Stimulated activated CD4-positive, alpha-beta T cell treated with anti-CD3 and anti-CD28 coated beads, Interleukin-12 subunit alpha, Interleukin-12 subunit beta, amount 100 ng/mL, for 24 hours (primary cell): ENCODE results near the gene PPFIA4.

Source experiments
- DNase-seq, 2 experiments: peaks; one replicate each; pipeline ENCODE4 v3.0.0-alpha.2; 2020; ENCODE audit warnings: low read depth in 2 of 2

PPFIA4 gene

DNA sequence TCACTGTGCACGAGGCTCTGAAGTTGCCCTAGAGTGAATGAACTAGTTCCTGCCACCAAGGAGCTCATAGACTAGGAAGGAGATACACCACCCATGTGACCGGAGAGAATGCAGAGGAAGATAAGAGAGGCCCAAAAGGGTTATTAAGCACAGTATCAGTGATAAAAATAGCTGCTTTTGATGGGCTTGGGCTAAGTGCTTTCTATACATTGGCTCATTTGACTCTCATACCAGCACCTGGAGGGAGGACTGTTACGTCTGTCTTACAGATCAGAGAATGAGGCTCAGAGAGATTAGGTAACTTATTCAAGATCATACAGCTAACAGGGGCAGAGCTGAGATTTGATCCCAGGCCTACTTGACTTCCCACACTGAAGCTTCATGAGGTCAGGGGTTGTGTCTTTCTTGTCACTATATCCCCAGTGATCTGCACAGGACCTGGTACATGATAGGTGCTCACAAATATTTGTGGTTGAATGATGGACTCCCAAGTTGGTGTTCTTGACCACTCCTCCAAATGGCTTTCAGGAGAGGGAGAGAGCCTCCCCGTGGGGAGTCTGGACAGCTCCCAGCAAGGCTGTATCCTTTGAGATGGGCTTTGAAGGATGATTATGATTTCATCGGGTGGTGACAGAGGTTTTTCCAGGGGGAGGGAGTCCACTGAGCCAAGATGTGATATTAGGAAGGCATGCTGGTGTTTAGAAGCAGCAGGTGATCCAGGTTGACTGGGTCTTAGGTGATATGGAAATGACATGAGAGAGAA, 14.4 kb downstream of the PPFIA4 start:
- no peak for DNase-seq

DNA sequence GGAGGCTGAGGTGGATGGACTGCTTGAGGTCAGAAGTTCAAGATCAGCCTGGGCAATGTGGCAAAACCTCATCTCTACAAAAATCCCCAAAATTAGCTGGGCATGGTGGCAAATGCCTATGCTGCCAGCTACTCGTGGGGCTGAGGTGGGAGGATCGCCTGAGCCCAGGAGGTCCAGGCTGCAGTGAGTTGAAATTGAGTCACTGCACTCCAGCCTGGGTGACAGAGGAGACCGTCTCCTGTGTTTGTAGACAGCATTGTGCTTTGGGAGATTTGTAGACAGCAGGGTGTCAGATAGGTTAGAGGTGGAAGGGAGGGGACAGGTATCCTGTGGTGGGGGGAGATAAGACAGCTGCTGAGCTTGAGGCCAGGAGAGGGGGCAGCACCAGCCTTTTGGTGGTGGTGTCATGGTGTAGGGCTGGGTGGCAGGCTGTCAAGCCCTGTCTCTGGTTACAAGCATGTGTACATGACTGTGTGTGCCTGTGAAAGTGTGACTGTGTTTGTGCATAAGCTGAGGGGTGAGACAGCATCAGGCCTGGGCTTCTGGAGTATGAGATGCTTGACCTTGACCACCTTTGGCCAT, 15.2 kb downstream of the PPFIA4 start:
- no peak for DNase-seq

DNA sequence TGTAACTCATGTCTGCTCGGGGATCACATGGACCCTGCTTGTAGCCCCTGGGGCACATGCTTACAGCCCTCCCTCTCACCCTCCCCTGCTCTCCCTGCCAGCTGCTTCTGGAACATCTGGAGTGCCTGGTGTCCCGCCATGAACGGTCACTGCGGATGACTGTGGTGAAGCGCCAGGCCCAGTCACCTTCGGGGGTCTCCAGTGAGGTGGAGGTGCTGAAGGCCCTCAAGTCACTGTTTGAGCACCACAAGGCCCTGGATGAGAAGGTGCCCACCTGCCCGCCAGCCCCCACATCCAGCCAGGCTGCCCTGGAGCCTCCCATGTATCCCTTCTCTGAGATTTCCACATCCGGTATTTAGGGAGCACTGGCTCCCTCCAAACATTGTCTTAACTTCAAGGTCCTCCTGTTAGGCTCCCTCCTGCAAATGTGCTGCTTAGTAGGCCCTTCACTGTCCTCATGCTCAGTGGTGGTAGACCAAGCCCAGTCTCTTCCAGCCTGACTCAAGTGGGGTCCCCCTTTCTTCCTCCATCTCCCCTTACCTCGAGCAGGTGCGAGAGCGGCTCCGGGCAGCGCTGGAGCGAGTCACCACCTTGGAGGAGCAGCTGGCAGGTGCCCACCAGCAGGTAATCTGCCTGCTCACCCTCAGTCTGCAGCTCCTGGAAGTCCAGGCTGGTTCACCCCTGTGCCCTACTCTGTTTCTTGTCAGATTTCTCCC, 17.7 kb downstream of the PPFIA4 start:
- no peak for DNase-seq

DNA sequence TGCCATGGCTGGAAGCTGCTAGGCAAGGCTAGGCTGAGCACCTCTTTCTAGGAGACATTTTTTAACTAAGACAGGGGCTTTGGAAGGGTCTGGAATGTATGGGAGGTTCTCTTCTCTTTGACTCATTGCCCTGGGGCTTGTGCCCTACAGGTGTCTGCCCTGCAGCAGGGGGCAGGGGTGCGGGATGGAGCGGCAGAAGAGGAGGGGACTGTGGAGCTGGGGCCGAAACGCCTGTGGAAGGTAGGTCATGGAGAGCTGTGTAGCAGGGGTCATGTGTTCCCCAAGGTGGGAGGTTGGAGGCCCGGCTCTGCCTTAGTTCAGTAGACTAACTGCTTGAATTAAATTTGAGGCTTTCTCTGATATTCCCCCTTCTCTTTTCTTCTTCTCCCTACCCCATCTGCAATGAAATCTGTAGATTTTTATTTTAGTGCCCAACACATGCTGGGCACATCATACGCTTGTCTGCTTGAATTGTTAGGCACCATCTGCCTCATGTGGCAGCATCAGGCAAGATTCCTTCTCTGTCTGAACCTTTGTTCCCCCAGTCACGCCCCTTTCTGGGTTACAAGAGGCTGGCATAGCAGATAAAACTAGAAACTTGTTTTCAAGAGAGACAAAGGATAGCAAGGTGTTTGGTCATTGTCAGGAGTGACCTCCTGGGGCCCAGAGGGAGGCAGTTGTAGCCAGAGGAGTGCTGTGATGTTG, 18.4 kb downstream of the PPFIA4 start:
- DNase-seq: no peak

DNA sequence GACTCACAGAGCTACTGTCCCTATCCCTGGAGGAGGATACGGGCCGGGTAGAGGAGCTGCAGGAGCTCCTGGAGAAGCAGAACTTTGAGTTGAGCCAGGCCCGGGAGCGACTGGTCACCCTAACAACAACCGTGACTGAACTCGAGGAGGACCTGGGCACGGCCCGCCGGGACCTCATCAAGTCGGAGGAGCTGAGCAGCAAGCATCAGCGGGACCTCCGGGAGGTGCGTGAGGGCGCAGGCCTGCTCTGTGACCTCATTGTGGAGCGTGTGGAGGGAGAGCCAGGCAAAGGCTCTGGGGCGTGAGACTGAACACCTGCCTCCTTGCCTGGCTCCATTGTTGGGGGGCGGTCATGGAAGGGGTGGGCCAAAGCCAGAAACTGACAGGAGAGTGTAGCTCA, 19.0 kb downstream of the PPFIA4 start:
- no peak for DNase-seq

DNA sequence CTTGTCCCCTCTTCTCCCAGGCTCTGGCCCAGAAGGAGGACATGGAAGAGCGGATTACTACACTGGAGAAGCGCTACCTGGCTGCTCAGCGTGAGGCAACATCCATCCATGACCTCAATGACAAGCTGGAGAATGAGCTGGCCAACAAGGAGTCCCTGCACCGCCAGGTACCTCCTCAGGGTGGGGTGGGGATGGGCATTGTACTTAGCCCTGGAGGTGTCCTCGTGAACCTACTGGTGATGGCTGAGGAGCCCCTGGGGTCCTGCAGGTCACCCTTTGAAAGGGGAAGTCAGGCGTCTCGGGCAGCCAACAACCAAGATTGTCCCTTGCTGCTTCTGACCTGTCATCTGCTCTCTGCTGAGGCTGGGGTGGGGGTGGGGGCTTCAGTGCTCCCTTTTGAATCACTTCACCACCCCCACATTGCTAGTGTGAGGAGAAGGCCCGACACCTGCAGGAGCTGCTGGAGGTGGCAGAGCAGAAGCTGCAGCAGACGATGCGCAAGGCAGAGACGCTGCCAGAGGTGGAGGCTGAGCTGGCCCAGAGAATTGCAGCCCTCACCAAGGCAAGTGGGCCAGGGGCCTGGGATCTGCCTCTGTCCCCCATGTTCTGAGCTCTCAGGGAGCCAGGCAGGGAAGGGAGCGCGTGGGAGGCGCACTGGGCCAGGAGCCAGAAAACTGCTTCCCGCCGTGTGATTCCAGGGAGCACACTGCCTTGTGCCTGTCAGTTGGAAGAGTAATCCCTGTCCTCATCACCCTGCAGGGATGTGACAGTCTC, 19.7 kb downstream of the PPFIA4 start:
- no peak for DNase-seq

DNA sequence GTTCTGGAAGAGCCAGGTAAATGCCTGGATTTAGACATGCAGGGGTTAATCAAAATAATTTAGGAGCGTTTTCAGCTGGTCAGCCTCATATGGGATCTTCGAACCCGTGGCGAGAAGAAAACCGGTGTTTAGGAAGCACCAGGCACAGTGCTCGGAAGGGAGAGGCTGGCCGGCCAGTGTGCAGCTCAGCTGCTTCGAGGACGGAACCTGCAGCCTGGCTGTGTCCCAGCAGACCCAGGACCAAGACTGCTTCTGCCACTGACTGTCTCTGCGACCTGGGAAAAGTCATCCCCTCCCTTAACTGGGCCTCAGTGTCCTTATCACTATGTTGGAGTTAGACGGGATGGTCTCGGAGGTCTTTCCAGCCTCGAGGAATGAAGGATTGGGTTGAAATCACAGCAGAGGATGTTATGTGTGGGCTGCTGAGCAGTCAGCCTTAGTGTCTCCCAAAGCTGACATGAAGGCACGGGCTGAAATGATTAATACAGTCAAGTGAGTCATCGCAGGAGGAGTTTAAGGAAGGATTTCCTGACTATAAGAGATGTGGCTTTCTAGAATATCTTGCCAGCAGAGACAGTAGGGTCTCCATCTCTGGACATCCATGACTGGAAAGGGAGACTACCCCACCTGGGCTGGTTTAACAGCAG, 20.8 kb downstream of the PPFIA4 start:
- DNase-seq: no peak

DNA sequence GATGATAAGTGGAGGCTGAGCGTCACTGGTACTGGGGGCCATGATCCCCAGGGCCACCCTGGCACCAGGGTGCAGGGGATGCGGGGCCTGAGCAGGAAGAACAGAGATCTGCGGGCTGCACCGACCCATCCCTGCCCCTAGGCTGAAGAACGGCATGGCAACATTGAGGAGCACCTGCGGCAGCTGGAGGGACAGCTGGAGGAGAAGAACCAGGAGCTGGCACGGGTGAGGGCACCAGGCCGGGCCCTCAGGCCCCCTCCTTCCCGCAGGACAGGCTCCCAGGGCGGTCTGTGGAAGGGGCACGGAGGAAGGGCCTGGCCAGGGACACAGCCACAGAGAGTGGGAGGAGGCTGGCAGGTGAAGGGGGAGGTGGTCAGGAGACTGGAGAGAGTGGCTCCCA, 21.8 kb downstream of the PPFIA4 start:
- no peak for DNase-seq

DNA sequence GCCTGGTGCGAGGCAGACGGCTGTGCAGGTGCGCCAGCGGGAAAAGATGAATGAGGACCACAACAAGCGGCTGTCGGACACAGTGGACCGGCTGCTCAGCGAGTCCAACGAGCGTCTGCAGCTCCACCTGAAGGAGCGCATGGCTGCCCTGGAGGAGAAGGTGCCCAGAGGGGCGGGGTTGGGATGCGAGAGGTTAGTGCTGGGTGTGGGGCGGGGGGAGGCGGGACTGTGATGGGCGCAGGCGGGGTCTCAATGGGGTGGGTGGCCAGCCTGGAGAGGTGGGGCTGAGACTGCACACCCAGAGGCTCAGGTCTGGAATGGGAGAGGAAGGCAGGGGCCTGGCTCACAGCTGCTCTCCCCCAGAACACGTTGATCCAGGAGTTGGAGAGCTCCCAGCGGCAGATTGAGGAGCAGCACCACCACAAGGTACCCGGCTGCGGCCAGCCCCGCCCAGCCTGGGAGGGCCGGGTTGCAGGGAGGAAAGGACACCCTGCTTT, 22.3 kb downstream of the PPFIA4 start:
- DNase-seq: no peak

DNA sequence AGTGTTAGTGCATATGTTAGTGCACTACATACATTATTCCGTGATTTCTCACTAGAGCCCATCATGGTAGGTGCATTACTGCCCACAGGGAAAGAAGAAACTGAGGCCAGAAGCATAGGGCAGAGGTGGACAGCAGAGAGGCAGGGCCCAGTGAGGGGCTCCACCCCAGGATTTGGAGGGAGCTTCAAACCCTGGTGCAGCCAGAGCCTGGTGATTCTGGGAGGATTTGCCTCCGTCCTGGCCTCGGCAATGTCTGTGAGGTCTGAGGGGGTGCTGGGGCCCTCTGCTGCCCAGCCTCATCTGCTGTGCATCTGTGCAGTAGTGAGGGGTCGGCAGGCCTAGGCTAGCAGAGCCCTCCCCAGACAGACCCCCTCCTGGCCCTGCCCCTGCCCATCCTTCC, 22.8 kb downstream of the PPFIA4 start:
- no peak for DNase-seq

DNA sequence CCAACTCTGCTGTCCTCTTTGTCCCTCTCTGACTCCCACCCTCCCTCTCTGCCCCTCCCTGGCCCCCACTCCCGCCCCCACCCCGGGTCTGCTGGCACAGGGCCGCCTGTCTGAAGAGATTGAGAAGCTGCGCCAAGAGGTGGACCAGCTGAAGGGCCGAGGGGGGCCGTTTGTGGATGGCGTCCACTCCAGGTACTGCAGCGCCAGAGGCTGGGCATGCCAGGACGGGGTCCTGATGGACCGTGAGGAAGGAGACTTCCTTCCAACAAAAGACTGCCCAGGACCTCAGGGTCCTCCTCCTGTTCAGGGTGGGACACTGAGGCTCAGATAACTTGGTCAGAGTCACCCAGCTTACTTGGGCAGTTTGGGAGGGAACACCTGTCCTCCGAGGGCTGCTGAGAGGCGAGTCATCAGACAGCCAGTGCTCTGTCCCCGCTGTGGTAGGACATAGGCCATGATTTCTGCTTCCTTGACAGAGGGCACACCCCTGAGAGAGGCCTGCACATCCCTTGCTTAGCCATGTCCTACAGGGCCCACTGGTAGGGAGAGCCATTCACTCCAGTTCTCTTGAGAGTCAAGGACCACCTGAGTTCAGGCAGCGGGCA, 23.4 kb downstream of the PPFIA4 start:
- DNase-seq: no peak

DNA sequence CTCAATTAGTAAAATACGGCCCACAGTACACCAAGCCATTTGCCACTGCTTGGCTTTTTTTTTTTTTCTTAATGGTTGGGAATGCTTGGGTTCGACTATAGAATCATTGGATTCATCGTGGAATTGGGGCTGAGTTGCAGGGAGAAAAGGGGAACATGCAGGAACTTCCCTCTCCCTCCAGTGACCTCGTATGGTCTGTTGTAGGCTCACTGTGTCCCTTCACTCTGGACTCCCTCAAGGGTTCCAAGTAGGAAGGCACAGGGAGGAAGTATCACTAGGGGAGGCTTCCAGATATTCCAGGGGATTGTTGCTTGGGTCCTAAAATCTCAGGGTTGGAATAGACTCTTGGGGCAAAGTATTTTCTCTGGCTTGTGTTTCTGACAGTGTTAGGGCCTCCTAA, 24.5 kb downstream of the PPFIA4 start:
- DNase-seq: no peak

DNA sequence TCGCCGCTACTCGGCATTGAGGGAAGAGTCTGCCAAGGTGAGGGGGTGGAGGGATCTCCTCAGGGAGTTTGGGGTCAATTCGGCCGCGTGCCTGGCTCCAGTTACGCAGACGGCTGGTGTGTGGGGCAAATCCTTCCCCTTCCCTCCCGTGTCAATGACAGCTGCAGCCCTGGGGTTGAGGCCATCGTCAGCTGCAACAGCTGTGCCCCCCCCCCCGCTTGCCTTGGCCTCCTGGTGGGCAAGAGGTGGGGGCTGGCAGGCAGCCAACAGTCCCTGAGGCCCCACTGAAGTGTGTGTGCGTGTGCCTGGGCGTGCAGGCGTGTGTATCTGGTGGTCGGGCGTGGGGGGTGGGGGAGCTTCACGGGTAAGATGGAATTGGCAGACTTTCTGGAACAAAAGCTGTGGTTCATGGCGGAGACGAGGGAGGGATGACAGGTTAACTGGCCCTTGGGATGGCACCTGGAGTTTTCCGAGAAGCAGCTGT, 25.6 kb downstream of the PPFIA4 start:
- no peak for DNase-seq

DNA sequence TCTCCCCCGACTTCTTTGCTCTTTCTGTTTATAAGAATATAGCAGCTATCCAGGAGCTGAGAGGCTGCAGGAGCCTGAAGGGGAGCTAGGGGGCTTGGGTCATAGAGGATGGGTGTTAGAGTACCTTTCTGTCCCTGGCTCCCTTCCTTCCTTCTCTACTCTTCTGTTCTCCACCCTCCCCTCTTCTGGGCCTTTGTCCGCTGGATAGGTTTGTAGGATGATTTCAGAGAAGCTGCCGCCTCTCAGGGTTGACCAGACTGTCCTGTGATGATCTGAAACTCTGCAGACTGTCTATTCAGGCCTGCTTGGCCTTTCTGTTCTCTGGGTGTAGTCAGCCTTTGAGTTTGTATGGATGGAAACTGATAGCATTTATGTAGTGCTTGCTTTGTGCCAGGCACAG, 26.3 kb downstream of the PPFIA4 start:
- no peak for DNase-seq

DNA sequence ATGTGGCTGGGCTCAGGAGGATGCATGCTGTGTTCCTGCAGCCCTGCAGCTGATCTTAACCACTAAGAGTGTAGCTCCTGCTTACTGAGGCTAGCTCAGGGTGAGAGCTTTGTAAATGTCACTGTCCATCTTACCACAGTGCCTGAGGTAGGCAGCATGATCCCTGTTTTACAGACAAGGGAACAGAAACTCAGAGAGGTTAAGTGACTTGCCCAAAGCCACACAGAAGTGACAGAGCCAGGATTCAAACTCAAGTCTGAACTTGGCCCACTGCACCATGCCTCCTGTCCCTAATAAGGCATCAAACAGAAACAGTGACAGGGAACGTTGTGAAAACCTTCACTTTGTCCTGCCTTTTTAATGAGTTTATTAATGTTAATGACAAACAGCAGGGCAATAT, 27.9 kb downstream of the PPFIA4 start:
- no peak for DNase-seq

DNA sequence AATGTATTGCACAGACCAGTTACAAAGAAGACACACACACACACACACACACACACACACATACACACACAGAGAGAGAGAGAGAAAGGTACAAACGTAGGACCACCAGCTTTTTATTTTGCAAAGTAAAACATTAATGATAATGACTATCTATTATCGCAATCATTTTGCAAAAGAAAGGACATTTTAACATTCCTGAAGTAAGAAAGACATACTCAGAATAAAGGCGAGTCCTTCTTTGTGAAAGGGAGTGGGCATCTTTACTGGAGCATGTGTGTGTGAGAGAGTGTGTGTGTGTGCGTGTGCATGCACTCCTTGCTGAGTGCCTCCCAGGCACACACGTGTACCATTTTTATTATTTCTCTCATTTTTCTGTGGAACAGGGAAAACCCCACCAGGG, 28.4 kb downstream of the PPFIA4 start:
- DNase-seq: no peak

DNA sequence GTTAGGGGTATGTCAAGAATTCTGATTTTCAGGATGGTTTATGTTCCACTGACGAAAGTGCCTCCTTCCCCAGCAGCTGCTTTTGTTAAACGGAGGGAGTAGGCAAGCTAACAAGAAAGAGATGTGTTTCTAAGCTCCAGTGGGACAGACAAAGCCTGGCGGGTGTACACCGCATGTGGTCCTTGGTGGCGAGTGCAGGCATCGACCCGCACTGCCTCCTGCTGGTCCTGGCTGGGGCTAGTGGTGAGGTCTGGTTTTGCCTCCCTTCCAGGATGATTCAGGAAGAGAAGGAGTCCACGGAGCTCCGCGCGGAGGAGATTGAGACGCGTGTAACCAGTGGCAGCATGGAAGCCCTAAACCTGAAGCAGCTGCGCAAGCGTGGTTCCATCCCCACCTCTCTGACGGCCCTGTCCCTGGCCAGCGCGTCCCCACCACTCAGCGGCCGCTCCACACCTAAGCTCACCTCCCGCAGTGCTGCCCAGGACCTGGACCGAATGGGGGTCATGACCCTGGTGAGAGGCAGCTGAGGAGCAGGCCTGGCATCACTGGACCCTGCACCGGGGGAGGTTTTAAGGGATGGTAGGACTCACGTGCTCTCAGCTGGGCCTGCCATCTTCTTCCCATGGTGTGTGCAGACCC, 29.0 kb downstream of the PPFIA4 start:
- DNase-seq: no peak

DNA sequence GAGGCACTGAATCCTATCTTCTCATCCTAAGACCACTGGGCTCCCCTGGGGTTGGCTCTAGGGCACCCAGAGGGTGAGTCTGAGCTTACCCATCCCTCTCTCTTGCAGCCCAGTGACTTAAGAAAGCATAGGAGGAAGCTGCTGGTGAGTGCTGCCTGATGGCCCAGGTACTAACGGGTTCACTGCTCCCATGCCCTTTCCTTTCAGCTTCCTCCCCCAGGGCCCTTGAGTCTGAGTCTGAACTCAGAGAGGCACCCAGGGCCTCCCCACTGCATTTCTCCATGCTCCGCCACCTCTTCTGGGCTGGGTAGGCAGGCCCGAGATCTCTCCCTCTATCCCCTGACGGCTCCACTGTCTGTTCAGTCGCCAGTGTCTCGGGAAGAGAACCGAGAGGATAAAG, 29.7 kb downstream of the PPFIA4 start:
- DNase-seq: no peak

DNA sequence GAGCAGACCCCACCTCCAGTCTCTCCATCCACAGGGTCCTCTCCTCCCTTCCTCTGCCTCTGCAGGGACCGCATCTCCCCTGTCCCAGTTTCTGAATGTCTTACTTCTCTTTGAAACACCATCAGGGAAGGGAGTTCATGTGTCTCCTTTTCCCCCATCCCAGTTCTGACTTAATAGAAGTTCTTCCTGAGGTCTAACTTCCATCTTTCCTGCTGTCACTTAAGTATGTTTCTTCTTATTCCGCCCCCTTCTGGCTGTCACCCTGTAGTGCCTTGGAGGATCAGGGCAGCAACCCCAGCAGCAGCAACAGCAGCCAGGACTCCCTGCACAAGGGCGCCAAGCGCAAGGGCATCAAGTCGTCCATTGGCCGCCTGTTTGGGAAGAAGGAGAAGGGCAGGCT, 30.2 kb downstream of the PPFIA4 start:
- DNase-seq: no peak
